Heart right ventricle (tissue), 16 donors: ENCODE results near the gene SLC13A5. TPM values are rescaled to one million over a fixed set of nuclear protein-coding genes. Genes with fewer than 3 reads are reported as not detected.
"Not testable (repeated sequence)": the region's sequence is repeated elsewhere in the genome, so short reads cannot be mapped to it uniquely, and the experiment has no call there.

ENCODE experiments used
- ATAC-seq, 8 donors: fragments of 200-7000 bp; cut with Tn5 transposase; one replicate each; pipeline ENCODE4 v1.9.1; 2020; ENCODE audit warnings: mild to moderate bottlenecking in 8 of 8, moderate library complexity in 8 of 8, moderate number of reproducible peaks in 1 of 8
- DNase-seq, 2 donors: peaks; one replicate each; pipeline ENCODE4 v3.0.0-alpha.2; 2020
- H3K27ac ChIP-seq, 10 donors: fragments of 200-600 bp; sonication (generic) in 2 of 10; one replicate each; pipeline versions ENCODE4 v1.5.0 to v1.8.0; 2020 to 2022; ENCODE audit warnings: mild to moderate bottlenecking in 3 of 10
- H3K27me3 ChIP-seq, 7 donors: fragments of 200-600 bp; one replicate each; pipeline ENCODE4 v1.8.0; 2021 to 2022; ENCODE audit warnings: mild to moderate bottlenecking in 2 of 7
- H3K36me3 ChIP-seq, 9 donors: fragments of 200-600 bp; sonication (generic) in 1 of 9; one replicate each; pipeline versions ENCODE4 v1.5.0 to v1.8.0; 2020 to 2022; ENCODE audit warnings: mild to moderate bottlenecking in 2 of 9
- H3K4me1 ChIP-seq, 9 donors: fragments of 200-600 bp; sonication (generic) in 1 of 9; one replicate each; pipeline versions ENCODE4 v1.5.0 to v1.8.0; 2020 to 2022; ENCODE audit warnings: mild to moderate bottlenecking in 4 of 9
- H3K4me3 ChIP-seq, 10 donors: fragments of 200-600 bp; sonication (generic) in 2 of 10; one replicate each; pipeline versions ENCODE4 v1.5.0 to v1.8.0; 2020 to 2022; ENCODE audit warnings: mild to moderate bottlenecking in 7 of 10, moderate library complexity in 2 of 10
- H3K9me3 ChIP-seq, 11 donors: fragments of 200-600 bp in 10 of 11; sonication (generic) in 2 of 11; one replicate each; pipeline versions ENCODE4 v1.5.0 to v1.8.0; 2013 to 2022; ENCODE audit warnings: mild to moderate bottlenecking in 2 of 11, control low read depth in 1 of 11, moderate library complexity in 1 of 11
- CTCF ChIP-seq, 9 donors: fragments of 200-600 bp; sonication (generic) in 2 of 9; IDR thresholded peaks; one replicate each; pipeline versions ENCODE4 v1.5.0 to v1.8.0; 2021 to 2022; ENCODE audit warnings: antibody characterized with exemption in 9 of 9, mild to moderate bottlenecking in 5 of 9, moderate library complexity in 1 of 9
- WGBS, 2 donors: extraction: QIAGEN DNeasy Blood & Tissue Kit; methylation state at CpG; one replicate each; pipeline ENCODE4 v1.1.7; 2013; ENCODE audit warnings: inconsistent platforms in 1 of 2; 5-methylcytosine and 5-hydroxymethylcytosine counted together
- intact Hi-C, 10 donors: fragments of 100-400 bp; cut with DNase I; formaldehyde crosslinking; loops; one replicate each; pipeline versions ENCODE4 v1.11.1 to v1.14.2; 2022
- polyA plus RNA-seq, 2 donors: library from polyadenylated mRNA; stranded (reverse); fragments of 200-250 nt; gene quantifications; one replicate each; pipeline ENCODE4 v1.2.3, GENCODE V29; 2013
- total RNA-seq, 10 donors: library from RNA; stranded (reverse); fragmentation: NEBNext Ultra II Directional in 3 of 10; extraction: Animal tissue kit (Norgen Biotek cat#: 25700) in 3 of 10; gene quantifications; one replicate each; pipeline versions ENCODE4 v1.2.1 to v1.2.4, GENCODE V29; 2021 to 2023
- donor health status: Arrhythmogenic right ventricular cardiomyopathy.
- donor health status: ischemic (EF 13 %, LVEDD 7.1; RV severe dilation, severe dysfunction).
- donor health status: healthy with polysubstance abuse.
- donor health status: DM: no; HTN: yes; CAD: no.
- donor health status: DM: no; HTN: no; CAD: no.
- donor health status: ischemic (EF 25% LVEDD 6.9; RV normal size, moderate dysfunction).
- donor health status: ischemic (EF 25% LVEDD 5.7; RV mildly dilated, moderate dysfunction).
- donor health status: healthy.
- donor health status: DM: yes; HTN: yes; CAD: no.
- donor health status: Ischemic cardiomyopathy.
- donor health status: ischemic (EF 35%, LVEDD 5.7; RV mildly dilated, moderate dysfunction).
- donor health status: nonischemic (EF 11% LVEDD 7.7; RV severe dilation, severe dysfunction).
- donor health status: DM: yes; HTN: yes; CAD: no.
- donor health status: PGD.
- donor health status: ischemic (EF 29% LVEDD 5.4; RV normal size, mild dysfunction).
- donor health status: nonischemic (EF 23%, LVEDD 6.1; RV moderate dilation, normal function).

The SLC13A5 gene
- total and polyA plus RNA-seq, 12 donors: 0.03 to 0.36 (median 0.17) TPM; not detected in 9

- WGBS, 2 donors: 84% methylated on average over 11 of the region's 11 CpGs
- Histone ChIP-seq H3K36me3 (no peaks in the 10 kb centered on the region), H3K4me3 (no peak overlapping the region), H3K4me1 (no peaks in the 10 kb centered on the region), H3K27me3 (peaks cover 0 to 20% (median 7%) of the 10 kb centered on the region in 7 donors), H3K9me3 (no peaks in the 10 kb centered on the region), H3K27ac (no peak overlapping the region)
- TF ChIP-seq CTCF (IDR thresholded peaks at IDR 0.05): no peak
- ATAC-seq (no peak), DNase-seq (no peak)
- intact Hi-C loops: no loop called here
These were observed 15.2 kb downstream of the SLC13A5 start for GRCh38 chr17:6698004-6698403.

DNA sequence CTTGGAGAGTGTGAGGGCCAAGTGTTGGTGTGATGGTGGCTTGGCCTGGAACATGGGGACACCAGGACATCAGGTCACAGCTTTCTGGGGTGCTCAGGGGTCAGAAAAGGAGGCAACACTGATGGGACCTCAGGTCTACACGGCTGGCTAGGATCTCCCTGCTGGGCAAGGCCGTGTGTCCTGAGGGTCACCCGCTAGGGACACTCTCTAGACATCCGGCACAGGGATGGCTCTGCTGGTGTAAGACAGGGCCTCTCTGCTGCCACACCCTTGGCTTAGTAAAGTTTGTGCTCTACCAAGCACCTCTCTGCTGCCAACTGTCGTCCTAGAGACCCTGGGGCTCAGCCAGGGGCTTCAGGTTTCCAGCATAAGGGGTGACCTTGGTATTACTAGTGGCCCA is 16.3 kb downstream of the SLC13A5 start:
- ATAC-seq (peak in 1 of 8 donors; percentile 34), DNase-seq (no peak)
- H3K27ac ChIP-seq: no peak overlapping the region
- H3K27me3 ChIP-seq: peaks cover 0 to 14% (median 4%) of the 10 kb centered on the region in 7 donors
- no peaks in the 10 kb centered on the region for H3K4me1 ChIP-seq
- no peak for TF ChIP-seq CTCF (IDR thresholded peaks at IDR 0.05)
- H3K36me3 ChIP-seq: no peaks in the 10 kb centered on the region
- WGBS, 2 donors: 83 to 89% methylated on average over 5 of the region's 5 CpGs
- intact Hi-C loops: no loop called here
- H3K4me3 ChIP-seq: no peak overlapping the region
- no peaks in the 10 kb centered on the region for H3K9me3 ChIP-seq

DNA sequence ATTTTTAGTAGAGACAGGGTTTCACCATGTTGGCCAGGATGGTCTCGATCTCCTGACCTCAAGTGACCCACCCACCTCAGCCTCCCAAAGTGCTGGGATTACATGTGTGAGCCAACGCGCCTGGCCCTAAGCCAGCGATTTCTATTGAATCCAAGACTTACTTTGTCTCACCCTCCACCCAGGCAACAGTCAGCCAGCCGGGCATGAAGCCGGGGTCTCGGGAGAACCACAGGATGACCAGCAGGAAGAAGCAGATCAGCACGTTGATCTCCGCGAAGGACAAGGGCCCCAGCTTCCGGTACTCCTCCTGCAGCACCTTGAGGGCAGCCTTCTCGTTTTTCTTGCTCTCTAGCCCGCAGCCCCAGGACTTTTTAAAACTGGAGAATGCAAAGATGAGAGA is 17.6 kb downstream of the SLC13A5 start:
- TF ChIP-seq CTCF (IDR thresholded peaks at IDR 0.05): no peak
- no peak for DNase-seq
- H3K4me1 ChIP-seq: no peaks in the 10 kb centered on the region

GRCh38 chr17:6695051-6695450 is 18.1 kb downstream of the SLC13A5 start:
- H3K4me3 ChIP-seq: no peak overlapping the region
- ATAC-seq: no peak
- peaks cover 0 to 24% (median 7%) of the 10 kb centered on the region in 7 donors for H3K27me3 ChIP-seq
- no peaks in the 10 kb centered on the region for H3K4me1 ChIP-seq
- H3K36me3 ChIP-seq: no peaks in the 10 kb centered on the region
- H3K9me3 ChIP-seq: no peaks in the 10 kb centered on the region
- DNase-seq: no peak
- 86 to 93% methylated on average over 2 of the region's 2 CpGs for WGBS, 2 donors
- no peak overlapping the region for H3K27ac ChIP-seq
- no peak for TF ChIP-seq CTCF (IDR thresholded peaks at IDR 0.05)
- intact Hi-C loops: no loop called here

More for the DNA sequence above, 17.6 kb downstream of the SLC13A5 start:
- no peaks in the 10 kb centered on the region for H3K9me3 ChIP-seq
- ATAC-seq: no peak
- WGBS, 2 donors: 68 to 79% methylated on average over 13 of the region's 13 CpGs
- H3K36me3 ChIP-seq: no peaks in the 10 kb centered on the region
- intact Hi-C loops: no loop called here
- H3K4me3 ChIP-seq: no peak overlapping the region
- no peak overlapping the region for H3K27ac ChIP-seq
- peaks cover 0 to 24% (median 5%) of the 10 kb centered on the region in 7 donors for H3K27me3 ChIP-seq

DNA sequence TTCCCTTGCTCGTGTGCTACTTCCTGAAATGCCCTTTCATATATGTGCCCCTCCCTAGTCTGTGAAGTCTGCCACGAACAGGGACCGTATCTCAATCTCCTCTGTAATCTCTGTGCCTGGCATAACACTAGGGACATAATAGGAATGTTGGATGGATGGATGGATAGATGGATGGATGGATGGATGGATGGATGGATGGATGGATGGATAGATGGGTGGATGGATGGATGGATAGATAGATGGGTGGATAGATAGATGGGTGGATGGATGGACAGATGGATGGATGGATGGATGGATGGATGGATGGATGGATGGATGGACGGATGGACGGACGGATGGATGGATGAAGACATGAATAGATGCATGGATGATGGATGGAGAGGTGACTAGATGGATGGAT is 21.2 kb downstream of the SLC13A5 start:
- intact Hi-C loops, H3K4me3 ChIP-seq, ATAC-seq, H3K27ac ChIP-seq, DNase-seq, H3K36me3 ChIP-seq, H3K4me1 ChIP-seq, H3K9me3 ChIP-seq: not testable (repeated sequence)
- 64 to 69% methylated on average over 6 of the region's 6 CpGs for WGBS, 2 donors
- H3K27me3 ChIP-seq: peaks cover 0 to 30% (median 8%) of the 10 kb centered on the region in 7 donors
